Spleen (tissue), 7 donors: Measurements from ENCODE around the gene DNAH17.

ENCODE experiments used
- CTCF ChIP-seq, 11 experiments: fragments of 200-600 bp in 7 of 11; fragments of 450-650 bp in 4 of 11; sonication (generic) in 4 of 11; IDR thresholded peaks in 8 of 11; conservative IDR thresholded peaks in 3 of 11; 1 replicate in 7 of 11; 2 replicates in 4 of 11; pipeline versions ENCODE4 v1.4.0 to v1.8.0; 2016 to 2021; ENCODE audit warnings: antibody characterized with exemption in 11 of 11, inconsistent platforms in 4 of 11, mild to moderate bottlenecking in 1 of 11
- POLR2A ChIP-seq, 3 donors: fragments of 450-650 bp; IDR thresholded peaks; one replicate each; pipeline ENCODE4 v1.5.1; 2017; ENCODE audit warnings: antibody characterized with exemption in 3 of 3, mild to moderate bottlenecking in 1 of 3
- POLR2AphosphoS5 ChIP-seq, 3 donors: sonication (generic); formaldehyde crosslinking; IDR thresholded peaks; one replicate each; pipeline ENCODE4 v1.5.1; 2017; ENCODE audit warnings: antibody characterized with exemption in 3 of 3
- donor health status: DM: no; HTN: no; CAD: no; lungs with moderate emphysema.
- donor health status: DM: no; HTN: no; CAD: no.
- donor health status: DM: no; HTN: no; CAD: no.

GRCh38 chr17:78494696-78495330, 82.4 kb downstream of the DNAH17 start:
- TF ChIP-seq CTCF (IDR thresholded peaks at IDR 0.05 in 8 of 11, conservative IDR thresholded peaks at IDR 0.05 in 3 of 11) = no peak
- no peak for TF ChIP-seq POLR2AphosphoS5 (IDR thresholded peaks at IDR 0.05)
- TF ChIP-seq POLR2A (IDR thresholded peaks at IDR 0.05) = no peak
